NCI-H1436 treated with DMSO at 0.1 percent for 48 hours (cell line): ENCODE data around the gene TRIM37.
A peak's percentile ranks its signal among the peaks of the same experiment; 100 is the strongest.

Source experiments
- DNase-seq: peaks from one replicate; lab custom pipeline; 2025; lab: John Stamatoyannopoulos, UW

TRIM37 gene

DNA sequence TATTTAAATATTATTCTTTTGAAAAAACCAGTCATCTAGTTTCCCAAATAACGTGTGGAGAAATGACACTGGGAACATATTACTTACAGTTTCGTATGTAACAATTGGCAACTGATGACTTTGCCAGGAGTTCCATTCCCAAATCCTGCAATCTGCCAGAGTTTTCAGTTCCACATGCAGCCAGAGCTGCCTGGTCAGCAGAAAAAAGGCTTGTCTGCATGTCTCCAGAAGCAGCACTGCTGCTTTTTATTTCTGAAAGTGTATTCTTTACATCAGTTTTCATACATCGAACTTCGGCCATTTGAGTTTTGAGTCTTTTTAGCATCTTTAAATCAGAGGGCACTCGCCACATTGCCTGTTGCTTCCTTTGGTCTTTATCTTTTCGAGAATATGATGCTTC, 78.4 kb downstream of the TRIM37 start:
- DNase-seq: no peak

DNA sequence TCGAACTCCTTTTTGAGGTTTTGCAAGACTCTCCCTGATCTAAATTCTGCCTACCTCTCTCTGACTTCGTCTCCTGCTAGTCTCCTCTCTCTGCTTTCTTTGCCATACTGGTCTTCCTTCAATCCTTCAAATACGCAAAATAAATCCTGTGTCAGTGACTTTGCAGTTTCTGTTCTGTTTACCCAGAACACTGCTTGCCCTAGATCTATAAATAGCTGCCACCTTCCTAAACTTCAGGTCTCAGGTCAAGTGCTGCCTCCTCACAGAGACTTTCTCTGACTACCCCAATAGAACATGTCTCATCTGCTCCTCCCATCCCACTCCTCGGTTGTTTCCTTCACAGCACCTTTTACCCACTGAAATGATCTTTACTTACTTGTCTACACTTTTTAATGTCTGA, 78.9 kb downstream of the TRIM37 start:
- DNase-seq: no peak

DNA sequence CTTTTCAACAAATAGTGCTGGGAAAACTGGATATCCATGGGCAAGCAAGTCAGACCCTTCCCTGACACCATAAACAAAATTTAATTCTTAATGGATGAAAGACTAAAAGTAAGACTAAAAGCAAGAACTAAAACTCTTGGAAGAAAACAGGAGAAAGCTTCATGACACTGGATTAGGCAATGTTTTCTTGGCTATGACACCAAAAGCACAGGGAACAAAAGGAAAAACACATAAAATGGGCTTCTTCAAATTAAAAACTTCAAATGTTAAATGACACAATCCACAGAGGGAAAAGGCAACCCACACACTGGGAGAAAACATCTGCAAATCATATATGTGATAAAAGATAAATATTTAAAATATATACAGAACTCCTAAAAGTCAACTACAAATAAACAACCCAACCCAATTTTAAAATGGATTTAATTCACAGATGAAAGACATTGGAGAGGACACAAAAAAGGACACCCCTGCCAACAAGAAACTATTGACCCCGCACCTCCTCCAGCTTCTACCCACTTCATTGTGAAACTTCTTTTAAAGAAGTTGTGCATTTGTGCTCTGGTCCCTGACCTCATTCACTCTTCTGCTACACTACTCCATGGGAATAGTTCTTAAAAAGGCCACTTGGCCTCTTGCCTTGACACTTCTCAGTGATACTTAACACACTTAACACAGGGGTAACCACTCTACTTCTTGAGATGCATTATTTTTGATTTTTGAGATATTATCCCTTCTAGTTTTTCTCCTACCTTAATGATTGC, 80.3 kb downstream of the TRIM37 start:
- DNase-seq: no peak

DNA sequence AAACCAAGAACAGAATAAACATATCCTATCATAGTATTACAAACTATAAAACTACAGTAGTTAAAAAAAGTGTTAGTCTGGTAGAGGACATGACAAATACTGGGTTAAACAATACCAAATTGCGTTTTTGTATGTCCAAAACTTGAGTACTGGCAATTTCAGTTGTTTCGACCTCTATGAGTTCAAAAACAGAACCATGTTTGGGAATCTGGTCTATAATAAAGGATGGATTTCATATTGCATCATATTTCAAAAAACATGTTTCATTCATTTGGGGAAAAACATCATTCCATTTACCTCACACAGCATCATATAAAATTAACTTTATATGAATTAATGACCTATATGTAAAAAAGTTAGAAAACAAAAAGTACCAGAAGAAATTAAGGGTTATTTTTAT, 81.8 kb downstream of the TRIM37 start:
- no peak for DNase-seq

DNA sequence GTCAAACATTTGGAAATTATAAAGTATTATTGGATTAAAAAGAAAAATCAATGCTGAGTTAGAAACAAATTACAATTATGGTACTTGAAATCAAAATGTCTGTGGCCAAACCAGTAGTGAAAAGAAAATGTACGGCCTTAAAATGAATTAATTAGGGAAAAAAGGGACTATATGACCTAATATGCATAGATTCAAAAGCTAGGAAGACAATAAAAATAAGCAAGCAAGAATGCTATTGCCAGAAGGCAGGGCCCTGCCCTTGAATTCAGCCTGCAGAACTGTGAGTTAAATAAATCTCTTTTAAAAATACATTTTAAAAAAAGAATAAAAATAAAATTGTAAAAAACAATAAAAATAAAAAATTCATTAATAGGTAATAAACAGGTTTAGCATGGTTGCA, 88.7 kb downstream of the TRIM37 start:
- no peak for DNase-seq

DNA sequence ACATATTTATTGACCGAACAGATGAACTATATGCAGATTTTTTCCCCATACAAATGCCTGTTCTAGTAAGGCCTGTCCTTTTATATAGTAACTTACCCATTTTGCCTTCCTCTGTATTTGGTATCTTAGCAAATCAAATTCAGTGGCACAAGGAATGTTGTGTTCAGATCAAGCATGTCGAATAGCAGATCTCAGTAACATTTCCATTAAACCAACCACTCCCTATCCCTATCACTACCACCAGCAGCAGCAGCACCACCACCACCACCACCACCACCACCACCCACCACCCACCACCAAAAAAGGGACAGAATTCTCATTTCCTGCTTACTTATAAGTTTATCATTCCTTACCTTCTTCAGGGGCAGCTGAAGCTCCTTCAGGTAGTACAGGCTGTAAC, 94.7 kb downstream of the TRIM37 start:
- no peak for DNase-seq

DNA sequence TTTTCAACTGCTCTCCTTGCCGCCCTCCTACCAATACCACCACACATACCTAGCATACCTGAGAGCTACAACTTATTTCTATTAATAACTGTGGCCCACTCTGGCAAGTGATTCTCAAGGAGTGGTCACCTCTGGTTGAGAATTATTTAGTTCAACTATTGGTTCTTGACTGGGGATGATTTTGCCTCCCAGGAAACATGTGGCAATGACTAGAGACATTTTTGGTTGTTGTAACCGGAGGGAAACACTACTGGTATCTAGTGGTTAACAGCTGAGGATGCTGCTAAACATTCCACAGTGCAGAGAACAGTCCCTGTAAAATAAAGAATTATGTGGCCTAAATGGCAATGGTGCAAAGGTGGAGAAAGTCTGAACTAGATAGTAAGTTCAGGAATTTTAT, 96.7 kb downstream of the TRIM37 start:
- DNase-seq: no peak

DNA sequence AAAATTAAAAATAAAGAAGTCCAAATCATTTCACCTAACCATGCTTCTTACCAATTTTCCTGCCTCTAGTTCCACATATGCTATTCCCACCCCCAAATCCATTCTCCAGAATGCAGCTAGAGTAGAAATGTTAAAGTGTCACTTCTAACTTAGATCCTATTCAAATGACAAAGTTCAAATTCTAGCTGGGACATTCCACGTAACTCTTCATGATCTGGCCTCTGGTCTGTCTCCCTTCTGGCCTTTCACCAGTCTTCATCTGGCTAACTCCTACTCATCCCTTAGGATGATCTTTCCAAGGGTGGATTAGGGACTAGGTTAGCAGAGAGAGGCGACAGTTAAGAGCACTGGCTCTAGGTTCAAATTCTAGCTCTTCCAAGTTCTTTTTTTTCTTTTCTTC, 97.9 kb downstream of the TRIM37 start:
- DNase-seq: no peak

DNA sequence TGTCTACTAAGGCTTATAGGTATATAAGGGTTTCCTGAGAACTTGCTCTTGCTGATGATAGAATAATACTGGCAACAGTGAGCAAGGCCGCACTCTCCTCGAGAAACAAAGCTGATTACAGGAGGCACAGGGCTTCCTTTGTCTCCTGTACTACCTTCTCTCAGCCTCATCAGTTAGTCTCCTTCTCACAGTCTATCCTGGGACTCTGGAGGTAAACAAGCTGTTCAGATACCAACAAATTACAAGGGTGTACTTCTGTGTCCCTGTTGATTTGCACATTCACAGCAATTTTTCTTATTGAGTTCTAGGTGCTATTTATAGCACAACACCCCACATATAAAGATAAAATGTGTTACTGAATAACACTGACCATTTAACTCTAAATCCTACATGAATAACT, 98.7 kb downstream of the TRIM37 start:
- no peak for DNase-seq

DNA sequence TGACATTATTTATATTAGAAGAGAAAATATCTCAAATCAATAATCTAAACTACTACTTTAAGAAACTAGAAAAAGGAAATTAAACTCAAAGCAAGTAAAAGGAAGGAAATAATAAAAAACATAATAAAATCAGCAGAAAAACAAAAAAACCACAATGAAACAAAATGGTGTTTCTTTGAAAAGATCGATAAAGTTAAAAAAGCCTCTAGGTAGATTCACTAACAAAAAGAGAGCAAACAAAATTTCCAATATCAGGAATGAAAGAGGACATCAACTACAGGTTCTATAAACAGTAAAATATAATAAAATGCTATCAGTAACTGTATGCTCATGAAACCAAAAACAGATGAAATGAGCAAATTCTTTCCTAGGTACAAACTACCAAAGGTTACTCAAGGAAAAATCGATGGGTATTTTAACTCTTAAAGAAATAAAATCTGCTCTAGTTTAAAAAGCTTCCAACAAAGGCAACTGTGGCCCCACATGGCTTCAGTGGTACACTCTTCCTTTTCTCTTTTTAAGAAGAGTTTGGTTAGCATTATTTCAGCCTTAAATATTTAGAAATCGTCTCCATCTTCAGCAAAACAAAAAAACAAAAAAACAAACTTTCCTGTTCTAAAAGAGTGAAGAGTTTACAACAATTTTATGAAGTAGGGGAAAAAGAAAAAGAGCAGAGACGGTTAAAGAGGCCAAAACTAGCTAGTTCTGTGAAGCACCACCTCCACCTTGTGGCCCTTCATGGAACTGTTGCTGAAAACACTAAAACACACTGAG, 102.2 kb downstream of the TRIM37 start:
- DNase-seq: peak; percentile 16

DNA sequence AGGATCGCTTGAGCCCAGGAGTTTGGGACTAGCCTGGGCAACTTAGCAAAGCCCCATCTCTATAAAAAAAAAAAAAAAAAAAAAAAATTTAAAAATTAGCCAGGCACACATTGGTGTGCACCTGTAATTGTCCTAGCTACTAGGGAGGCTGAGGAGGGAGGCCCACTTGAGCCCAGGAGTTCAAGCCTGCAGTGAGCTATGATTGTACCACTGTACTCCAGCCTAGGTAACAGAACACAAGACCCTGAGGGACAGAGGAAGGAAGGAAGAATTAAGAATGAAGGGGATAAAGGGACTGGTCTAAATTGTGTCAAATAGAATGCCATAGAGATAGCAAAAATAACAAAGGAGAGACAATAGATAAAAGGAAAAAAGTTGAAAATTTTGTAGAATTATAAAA, 102.8 kb downstream of the TRIM37 start:
- DNase-seq: no peak

DNA sequence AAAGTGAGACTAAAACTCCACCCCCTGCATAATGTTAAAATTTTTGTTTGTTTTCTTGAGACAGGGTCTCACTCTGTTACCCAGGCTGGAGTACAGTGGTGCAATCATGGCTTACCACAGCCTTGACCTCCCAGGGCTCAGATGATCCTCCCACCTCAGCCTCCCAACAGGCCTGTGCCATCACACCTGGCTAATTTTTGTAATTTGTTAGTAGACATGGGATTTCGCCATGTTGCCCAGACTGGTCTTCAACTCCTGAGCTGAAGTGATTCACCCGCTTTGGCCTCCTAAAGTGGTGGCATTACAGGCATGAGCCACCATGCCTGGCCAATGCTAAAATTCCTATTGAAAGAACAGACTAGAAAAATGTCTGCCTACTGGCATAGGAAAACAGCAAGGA, 103.8 kb downstream of the TRIM37 start:
- no peak for DNase-seq

DNA sequence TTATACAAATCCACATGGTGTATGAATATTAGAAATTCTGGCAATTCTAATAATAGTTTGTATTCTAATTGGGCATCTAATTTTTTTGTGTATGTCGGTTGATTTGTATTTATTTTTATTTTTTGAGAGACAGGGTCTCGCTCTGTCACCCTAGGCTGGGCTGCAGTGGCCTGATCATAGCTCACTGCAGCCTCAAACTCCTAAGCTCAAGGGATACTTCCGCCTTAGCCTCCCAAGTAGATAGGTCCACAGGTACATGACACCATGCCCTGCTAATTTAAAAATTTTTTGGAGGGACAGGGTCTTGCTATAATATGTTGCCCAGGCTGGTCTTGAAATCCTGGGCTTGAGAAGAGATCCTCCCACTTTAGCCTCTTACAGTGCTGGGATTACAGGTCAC, 104.6 kb downstream of the TRIM37 start:
- DNase-seq: no peak

DNA sequence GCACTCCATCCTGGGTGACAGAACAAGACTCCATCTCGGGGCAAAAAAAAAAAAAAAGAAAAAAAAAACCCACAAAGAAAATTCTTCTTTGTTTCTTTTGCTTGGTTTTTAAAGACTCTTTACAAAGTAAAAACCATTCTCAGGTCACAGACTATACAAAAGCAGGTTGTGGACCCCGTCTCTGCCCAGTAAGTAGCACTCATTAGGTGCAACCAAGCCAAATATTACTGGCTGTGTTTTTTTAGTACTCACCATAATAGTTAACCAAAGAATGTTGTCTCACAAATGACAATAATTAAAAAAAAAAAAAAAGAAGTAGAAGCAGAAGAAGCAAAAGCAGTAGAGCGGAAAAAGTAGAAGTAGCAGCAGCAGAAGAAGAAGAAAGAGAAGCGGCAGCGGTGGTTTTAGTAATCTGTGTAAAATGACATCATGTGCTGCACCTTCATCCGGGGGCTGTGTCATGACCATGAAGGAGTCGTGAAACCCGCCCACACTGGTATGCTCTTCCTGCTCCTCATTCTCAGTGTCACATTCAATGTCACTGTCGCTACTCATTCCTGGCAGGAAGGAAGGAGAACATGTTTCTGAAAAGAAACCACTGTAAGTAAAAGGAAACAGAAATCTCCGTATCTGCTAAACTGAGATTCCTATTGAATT, 105.4 kb downstream of the TRIM37 start:
- DNase-seq: no peak

DNA sequence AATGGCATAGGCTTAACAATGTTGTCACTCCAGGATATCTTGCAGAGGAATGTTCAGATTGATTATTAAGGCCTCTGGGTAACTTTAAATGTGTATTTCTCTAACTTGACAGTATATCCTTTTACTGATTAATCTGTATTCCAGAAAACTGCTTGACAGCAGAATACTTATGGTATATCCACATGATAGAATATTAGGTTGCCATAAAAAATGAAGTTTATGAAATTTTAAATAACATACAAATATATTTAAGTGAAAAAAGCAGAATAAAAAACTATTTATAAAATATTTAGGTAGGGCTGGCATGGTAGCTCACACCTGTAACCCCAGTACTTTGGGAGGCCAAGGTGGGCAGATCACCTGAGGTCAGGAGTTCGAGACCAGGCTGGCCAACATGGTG, 106.7 kb downstream of the TRIM37 start:
- no peak for DNase-seq

DNA sequence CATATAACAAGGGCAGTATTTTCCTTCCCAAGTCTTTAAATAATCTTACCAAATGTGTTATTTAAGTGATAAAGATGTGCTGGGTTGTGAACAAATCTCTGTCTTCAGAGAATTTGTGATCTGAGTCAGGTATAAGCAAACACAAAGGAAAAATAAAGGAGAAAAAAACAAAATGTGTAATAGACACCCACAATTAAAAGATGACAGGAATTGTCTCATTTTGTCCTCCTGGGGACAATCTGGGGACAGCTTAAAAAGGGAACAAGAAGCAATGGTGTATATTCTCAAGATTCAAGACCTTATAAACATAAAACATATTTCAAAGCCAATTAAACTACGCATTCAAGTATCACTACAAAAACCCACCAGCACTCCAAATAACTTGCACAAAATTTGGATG, 107.2 kb downstream of the TRIM37 start:
- no peak for DNase-seq

DNA sequence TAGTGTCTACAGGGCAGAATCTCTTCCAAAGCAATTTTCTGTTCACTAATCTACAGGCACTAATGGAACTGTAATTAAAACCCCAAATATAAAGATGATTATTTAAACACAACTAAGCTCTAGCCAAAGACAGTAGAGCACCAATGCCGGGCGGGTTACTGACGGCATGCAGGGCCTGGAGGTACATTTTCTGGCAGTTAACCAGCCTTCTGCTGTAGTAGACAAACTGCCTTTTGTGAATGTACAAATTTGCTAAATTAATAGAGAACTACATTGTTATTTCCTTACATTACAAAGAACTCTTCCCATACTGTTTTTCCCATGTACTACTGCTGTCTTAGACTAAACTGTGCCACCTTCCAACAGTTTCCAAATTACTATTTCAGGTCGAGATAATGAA, 107.8 kb downstream of the TRIM37 start:
- DNase-seq: no peak

DNA sequence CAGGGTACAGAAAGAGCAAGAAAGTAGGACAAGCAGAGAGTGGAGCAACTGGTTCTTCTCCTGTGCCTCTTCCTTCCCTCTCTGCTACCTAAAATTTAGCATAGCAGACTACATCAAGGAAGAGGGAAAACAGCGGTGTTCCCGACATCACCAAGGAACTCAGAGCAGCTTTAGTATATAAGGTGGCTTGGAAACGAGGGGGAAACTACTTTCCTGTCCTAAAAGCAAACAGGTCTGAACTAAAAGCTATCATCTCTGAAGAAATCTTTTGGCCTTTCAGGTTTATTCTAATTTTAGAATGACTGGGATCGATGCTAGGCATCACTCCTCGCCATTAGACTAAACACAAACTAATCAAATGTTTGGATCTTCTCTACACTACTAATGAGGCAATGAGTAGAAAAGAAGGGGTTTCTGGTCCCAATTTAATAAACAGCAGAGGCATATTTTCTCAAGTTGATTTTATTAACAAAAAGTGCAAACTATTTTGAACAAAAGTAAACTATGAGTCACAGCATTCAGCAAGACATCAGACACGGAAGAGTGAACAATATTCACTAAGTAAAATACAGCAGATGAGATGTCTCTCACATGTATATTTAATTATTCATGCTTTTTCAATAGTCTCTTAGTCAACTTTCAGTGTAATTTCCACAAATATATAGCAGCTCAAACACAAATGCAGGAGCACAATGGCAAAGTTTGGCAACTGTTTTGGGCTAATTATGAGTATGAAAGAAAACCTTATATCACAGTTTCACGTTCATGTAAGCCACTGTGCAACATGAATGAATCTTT, 108.7 kb downstream of the TRIM37 start:
- DNase-seq: no peak

DNA sequence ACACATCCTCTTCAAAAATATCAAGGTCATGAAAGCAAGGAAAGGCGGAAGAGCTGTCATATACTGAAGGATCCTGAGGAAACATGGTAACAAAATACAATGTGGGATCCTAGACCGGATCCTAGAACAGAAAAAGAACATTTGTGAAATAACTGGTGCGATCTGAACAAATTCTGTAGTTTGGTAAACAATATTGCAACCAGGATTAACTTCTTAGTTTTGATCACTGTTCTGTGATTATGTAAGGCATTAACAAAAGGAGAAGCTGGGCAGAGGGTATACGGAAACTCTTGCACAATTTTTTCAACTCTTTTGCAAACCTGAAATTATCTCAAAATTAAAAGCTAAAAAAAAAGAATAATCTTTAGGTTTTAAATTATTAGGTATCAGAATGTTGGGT, 109.7 kb downstream of the TRIM37 start:
- no peak for DNase-seq

DNA sequence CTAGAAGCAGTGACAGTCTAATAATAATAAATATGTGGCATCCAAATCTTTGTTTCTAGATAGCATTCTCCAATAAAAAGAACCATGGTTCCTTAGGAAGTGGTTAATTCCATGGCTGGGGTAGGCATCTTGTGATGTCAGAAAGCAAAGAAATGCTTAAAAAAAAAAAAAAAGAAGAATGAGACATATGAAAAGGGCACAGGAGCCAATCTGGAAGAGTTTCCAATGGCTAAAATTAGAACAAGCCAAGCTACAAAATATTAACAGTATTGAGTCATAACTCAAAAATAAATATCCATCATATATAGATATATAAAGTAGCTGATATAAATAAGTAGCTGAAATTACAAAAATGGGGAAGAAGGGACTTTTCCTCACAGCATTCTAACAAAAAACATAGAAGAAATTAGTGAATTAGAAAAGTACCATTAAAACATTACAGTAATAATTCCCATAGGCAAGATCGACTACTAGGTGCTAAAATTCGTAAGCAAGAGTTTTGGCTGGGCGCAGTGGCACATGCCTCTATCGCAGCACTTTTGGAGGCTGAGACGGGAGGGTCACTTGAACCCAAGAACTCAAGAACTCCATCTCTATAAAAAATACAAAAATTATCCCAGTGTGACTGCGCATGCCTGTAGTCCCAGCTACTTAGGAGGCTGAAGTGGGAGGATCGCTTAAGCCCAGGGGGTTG, 111.3 kb downstream of the TRIM37 start:
- DNase-seq: no peak

DNA sequence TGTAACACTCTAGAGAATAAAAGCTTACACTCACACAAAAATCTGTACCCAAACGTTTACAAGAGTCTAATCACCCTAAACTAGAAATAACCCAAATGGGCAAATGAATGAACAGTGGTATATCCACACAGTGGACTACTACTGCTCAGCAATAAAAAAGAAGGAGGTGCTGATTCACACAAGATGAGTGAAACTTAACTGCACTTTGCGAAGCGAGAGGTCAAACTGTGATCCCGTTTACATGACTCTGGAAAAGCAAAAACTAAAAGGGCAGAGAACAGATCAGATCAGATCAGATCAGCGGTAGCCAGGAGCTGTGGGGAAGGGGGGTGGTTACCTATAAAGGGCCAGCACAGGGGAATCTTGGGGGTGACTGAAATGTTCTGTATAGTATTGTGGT, 113.4 kb downstream of the TRIM37 start:
- DNase-seq: no peak
